Breast epithelium (tissue), 3 donors: Measurements from ENCODE around the gene NEUROD6.

Experiments used
- CTCF ChIP-seq, 3 donors: fragments of 450-650 bp; IDR thresholded peaks; one replicate each; pipeline ENCODE4 v1.5.1; 2016 to 2017; ENCODE audit warnings: antibody characterized with exemption in 3 of 3, mild to moderate bottlenecking in 3 of 3, moderate library complexity in 3 of 3
- POLR2AphosphoS5 ChIP-seq, 3 donors: sonication (generic); formaldehyde crosslinking; IDR thresholded peaks; one replicate each; pipeline ENCODE4 v1.6.1; 2017; ENCODE audit warnings: antibody characterized with exemption in 3 of 3

GRCh38 chr7:31362401-31362800 lies 21.9 kb upstream of the NEUROD6 start:
- TF ChIP-seq POLR2AphosphoS5 (IDR thresholded peaks at IDR 0.05) = no peak
- TF ChIP-seq CTCF (IDR thresholded peaks at IDR 0.05) = no peak
